ENCODE results near the gene PRICKLE4. TPM values are rescaled to one million over a fixed set of nuclear protein-coding genes. Genes with fewer than 3 reads are reported as not detected.

PRICKLE4 gene
- total and polyA plus RNA-seq, 5 experiments from 2014 or later = not detected

- peaks cover 0 to 11% (median 0%) of the 10 kb centered on the region in 5 donors for H3K27me3 Mint-ChIP-seq
- no peaks in the 10 kb centered on the region for H3K9me3 Mint-ChIP-seq
- no peak for DNase-seq
- peaks cover 8 to 32% (median 27%) of the 10 kb centered on the region in 4 donors for H3K4me1 Mint-ChIP-seq
- H3K4me3 Mint-ChIP-seq = peak overlapping the region; percentile 36 to 91 (median 72)
- peak overlapping the region in 1 of 10 donors; percentile 80 for H3K27ac Mint-ChIP-seq
- H3K36me3 Mint-ChIP-seq = peaks cover 0 to 14% (median 0%) of the 10 kb centered on the region in 3 donors
- ATAC-seq = no peak
- POLR2A ChIA-PET = interaction anchor here (0.6 to 1.5 kb wide), 6 partner anchors 8 to 421 kb away, joined by 3 read pairs; no protein-coding TSS in a partner anchor
Measured at GRCh38 chr6:41781366-41781730, 766 bp downstream of the PRICKLE4 start.

DNA sequence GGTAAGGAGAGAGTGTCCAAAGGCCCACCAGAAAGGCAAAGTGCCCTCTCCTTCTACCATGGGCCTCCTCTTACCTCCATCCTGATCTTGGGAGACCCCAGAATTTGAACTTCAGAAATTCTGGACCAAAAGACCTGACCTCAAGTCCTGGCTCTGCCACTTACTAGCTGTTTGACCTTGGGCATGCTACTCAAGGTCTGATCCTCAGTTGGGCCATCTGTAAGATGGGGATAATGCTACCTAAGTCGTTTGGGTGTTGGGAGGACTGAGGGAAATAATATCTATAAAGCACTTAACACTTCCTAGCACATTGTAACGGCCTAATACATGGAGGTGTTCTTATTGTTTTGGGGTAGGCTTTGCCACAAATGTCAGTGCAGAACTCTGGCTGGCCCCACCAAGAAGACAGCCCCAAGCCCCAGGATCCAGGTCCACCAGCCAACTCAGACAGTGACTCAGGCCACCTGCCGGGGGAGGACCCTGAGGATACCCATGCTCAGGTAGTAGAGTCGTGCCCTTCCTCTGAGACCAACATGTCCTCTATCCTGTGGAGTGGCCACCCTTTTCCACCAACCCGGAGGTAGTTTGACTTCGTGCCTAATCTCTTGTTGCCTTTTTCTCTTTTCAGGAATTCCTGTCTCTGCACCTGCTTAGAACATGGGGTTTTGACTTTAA, 2.7 kb downstream of the PRICKLE4 start:
- Mint-ChIP-seq H3K4me1 (peaks cover 8 to 32% (median 26%) of the 10 kb centered on the region in 4 donors), H3K4me3 (peak overlapping the region in 2 of 10 donors; percentile 4 to 28), H3K9me3 (no peaks in the 10 kb centered on the region), H3K36me3 (peaks cover 0 to 2% (median 0%) of the 10 kb centered on the region in 3 donors), H3K27me3 (peaks cover 0 to 11% (median 0%) of the 10 kb centered on the region in 5 donors), H3K27ac (peak overlapping the region in 1 of 10 donors; percentile 16)
- no peak for DNase-seq
- no peak for ATAC-seq
- POLR2A ChIA-PET = interaction anchor here (0.5 to 1.1 kb wide), 3 partner anchors 83 to 260 kb away, joined by 3 to 6 read pairs (median 3); no protein-coding TSS in a partner anchor

GRCh38 chr6:41784581-41785171, 4.1 kb downstream of the PRICKLE4 start:
- Mint-ChIP-seq H3K27me3 (peaks cover 0 to 11% (median 0%) of the 10 kb centered on the region in 5 donors), H3K9me3 (no peaks in the 10 kb centered on the region), H3K4me3 (peak overlapping the region in 8 of 10 donors; percentile 26 to 93 (median 58)), H3K4me1 (peaks cover 3 to 30% (median 24%) of the 10 kb centered on the region in 4 donors), H3K36me3 (peaks cover 0 to 8% (median 0%) of the 10 kb centered on the region in 3 donors), H3K27ac (no peak overlapping the region)
- DNase-seq (no peak), ATAC-seq (no peak)
- POLR2A ChIA-PET = interaction anchor here (1.0 to 4.5 kb wide), 7 partner anchors 13 to 263 kb away, joined by 3 to 102 read pairs (median 4); partner anchors contain the start of genes BYSL, MED20 and TAF8

- DNase-seq (no peak), ATAC-seq (no peak)
- Mint-ChIP-seq H3K9me3 (no peaks in the 10 kb centered on the region), H3K4me1 (peaks cover 5 to 32% (median 20%) of the 10 kb centered on the region in 4 donors), H3K27me3 (peaks cover 0 to 9% (median 0%) of the 10 kb centered on the region in 5 donors), H3K4me3 (peak overlapping the region in 9 of 10 donors; percentile 24 to 96 (median 39)), H3K36me3 (peaks cover 0 to 14% (median 4%) of the 10 kb centered on the region in 3 donors), H3K27ac (no peak overlapping the region)
- POLR2A ChIA-PET = interaction anchor here (0.6 to 4.5 kb wide), 6 partner anchors 12 to 263 kb away, joined by 3 to 102 read pairs (median 18); partner anchors contain the start of genes BYSL, MED20 and TAF8
Measured at GRCh38 chr6:41785254-41785653, 4.7 kb downstream of the PRICKLE4 start.

DNA sequence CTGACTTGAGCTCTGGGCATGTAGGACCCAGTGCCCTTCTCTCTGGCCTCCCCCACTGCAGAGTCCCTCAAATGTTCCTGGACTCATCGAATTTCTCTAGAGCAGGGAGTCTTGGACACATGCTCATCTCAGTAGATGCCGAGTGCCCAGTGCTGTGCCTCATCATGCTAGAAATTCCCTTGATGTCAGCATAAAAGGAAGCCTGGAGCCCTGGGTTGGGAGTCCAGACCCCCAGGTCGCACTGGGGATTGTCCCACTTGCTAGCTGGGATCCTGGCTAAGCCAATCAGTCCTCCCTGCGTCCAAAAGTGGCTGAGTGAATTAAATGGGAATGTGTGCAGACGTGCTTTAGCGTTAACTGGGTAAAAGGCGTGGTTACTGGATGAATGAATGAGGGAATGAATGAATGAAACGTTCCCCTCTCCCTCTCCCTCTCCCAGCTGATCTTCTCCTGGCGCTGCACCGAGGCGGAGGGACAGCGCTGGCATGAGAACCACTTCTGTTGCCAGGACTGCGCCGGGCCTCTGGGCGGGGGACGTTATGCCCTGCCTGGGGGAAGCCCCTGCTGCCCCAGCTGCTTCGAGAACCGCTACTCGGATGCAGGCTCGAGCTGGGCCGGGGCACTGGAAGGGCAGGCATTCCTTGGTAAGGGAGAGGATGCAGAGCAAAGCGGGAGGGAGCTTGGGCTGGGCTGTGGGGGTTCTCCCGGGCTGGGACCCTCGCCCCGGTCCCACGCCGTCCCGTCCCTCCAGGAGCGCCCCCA, 5.3 kb downstream of the PRICKLE4 start:
- H3K27ac Mint-ChIP-seq = peak overlapping the region in 4 of 10 donors; percentile 34 to 81 (median 69)
- POLR2A ChIA-PET = interaction anchor here (0.6 to 4.5 kb wide), 15 partner anchors 7 to 1228 kb away, joined by 3 to 102 read pairs (median 5); partner anchors contain the start of genes BYSL, KLHDC3, MEA1 and MED20
- peaks cover 5 to 30% (median 19%) of the 10 kb centered on the region in 4 donors for H3K4me1 Mint-ChIP-seq
- DNase-seq (peak in 2 of 10 donors; percentile 8 to 11), ATAC-seq (no peak)
- H3K4me3 Mint-ChIP-seq = peak overlapping the region; percentile 72 to 96 (median 92)
- peaks cover 0 to 9% (median 0%) of the 10 kb centered on the region in 5 donors for H3K27me3 Mint-ChIP-seq
- H3K36me3 Mint-ChIP-seq = peaks cover 0 to 20% (median 4%) of the 10 kb centered on the region in 3 donors
- H3K9me3 Mint-ChIP-seq = no peaks in the 10 kb centered on the region

DNA sequence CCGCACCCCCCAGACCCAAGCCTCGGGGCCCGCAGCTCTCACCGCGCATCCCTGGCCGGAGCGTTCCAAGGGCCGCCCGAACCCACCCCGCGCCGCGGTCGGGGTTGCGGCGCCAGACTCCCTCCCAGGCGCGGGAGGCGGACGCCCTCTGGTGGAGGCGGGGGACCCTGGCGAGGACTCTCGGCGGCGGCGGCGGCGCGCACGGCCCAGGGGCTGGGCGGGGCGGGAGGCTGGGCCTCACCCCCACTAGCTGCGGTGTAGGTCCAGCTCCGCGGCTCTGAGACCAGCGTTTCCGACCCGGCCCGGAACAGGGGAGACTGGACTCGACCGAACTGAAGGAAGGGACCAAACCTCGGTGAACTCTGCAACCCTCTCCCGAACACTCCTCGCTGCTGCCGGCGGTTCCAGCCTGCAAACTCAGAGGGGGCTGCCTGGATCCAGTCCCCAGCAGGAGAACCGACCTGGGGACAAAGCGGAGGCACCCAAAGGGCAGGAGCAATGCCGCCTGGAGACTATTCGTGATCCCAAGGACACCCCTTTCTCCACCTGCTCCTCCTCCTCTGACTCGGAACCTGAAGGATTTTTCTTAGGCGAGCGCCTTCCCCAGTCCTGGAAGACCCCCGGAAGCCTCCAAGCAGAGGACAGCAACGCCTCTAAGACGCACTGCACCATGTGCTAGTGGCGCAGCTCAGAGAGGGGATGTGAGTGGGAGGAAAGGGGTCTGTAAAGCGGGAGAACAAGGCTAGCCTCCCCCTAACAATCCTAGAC, 6.1 kb downstream of the PRICKLE4 start:
- H3K9me3 Mint-ChIP-seq = no peaks in the 10 kb centered on the region
- POLR2A ChIA-PET = interaction anchor here (0.5 to 4.5 kb wide), 22 partner anchors 8 to 1383 kb away, joined by 3 to 102 read pairs (median 4); partner anchors contain the start of genes BYSL, KLHDC3, MEA1 and MED20
- peaks cover 0 to 25% (median 7%) of the 10 kb centered on the region in 3 donors for H3K36me3 Mint-ChIP-seq
- H3K27ac Mint-ChIP-seq = peak overlapping the region; percentile 92 to 98 (median 96)
- H3K27me3 Mint-ChIP-seq = peaks cover 0 to 4% (median 0%) of the 10 kb centered on the region in 5 donors
- DNase-seq (peak; percentile 75 to 91 (median 88)), ATAC-seq (peak; percentile 68 to 73)
- H3K4me1 Mint-ChIP-seq = peaks cover 2 to 25% (median 13%) of the 10 kb centered on the region in 4 donors
- peak overlapping the region; percentile 89 to 97 (median 94) for H3K4me3 Mint-ChIP-seq

DNA sequence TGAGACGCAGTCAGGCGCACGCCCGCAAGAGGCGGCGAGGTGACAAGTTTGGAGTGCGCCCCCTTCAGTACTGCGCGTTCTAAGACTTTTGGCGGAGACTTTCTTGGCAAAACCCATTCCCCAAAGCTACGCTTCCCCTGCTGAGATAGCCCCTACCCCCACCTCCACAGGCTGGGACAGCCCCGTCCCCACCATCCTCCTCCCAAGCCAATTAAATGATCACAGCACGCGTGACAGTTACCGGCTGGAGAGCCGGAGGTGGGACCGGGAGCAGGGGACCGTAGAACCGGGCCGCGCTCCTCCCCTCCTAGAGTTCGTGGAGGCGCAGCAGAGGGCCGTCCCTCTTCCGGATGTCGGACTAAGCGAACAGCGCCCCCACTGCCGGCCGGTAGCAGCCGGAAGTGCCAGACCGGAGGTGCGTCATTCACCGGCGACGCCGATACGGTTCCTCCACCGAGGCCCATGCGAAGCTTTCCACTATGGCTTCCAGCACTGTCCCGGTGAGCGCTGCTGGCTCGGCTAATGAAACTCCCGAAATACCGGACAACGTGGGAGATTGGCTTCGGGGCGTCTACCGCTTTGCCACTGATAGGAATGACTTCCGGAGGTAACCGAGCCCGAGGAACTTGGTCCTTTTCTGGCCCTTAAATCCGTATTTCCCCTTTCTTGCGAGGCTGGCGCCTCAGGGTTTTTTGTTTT, 6.8 kb downstream of the PRICKLE4 start, which contains the start of gene TOMM6:
Gene TOMM6 (plus strand): TSS at position 476 of the 699 bp plus-strand sequence. CDS start 4 bp downstream, at position 480.
- H3K9me3 Mint-ChIP-seq = no peaks in the 10 kb centered on the region
- H3K36me3 Mint-ChIP-seq = peaks cover 0 to 32% (median 8%) of the 10 kb centered on the region in 3 donors
- POLR2A ChIA-PET = interaction anchor here (0.5 to 4.5 kb wide), 27 partner anchors 9 to 1405 kb away, joined by 3 to 102 read pairs (median 4); partner anchors contain the start of genes BYSL, CNPY3, KLHDC3 and MEA1
- H3K27ac Mint-ChIP-seq = peak within 1 kb of the TSS; percentile 92 to 98 (median 96)
- peak within 1 kb of the TSS; percentile 89 to 97 (median 94) for H3K4me3 Mint-ChIP-seq
- peaks cover 2 to 28% (median 13%) of the 10 kb centered on the region in 4 donors for H3K4me1 Mint-ChIP-seq
- peak; percentile 90 to 97 (median 95) for DNase-seq
- peak; percentile 80 for ATAC-seq
- H3K27me3 Mint-ChIP-seq = peaks cover 0 to 4% (median 0%) of the 10 kb centered on the region in 5 donors

DNA sequence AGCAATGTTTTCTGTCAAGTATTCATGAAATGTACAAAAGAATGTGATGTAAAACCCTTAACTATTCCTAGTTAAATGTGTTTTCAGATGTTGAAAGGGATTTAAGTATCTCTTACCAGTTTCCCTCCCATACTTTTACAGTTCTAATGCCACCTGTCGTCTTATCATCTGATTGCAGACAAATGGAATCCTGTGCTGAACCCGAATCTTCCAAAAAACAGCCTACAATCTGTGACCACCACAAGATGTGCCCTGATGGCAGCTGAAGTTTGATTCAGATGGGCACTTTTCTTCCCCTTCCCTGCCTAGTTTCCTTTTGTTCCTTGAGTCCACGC, 8.8 kb downstream of the PRICKLE4 start:
- H3K36me3 Mint-ChIP-seq = peaks cover 0 to 44% (median 9%) of the 10 kb centered on the region in 3 donors
- peak overlapping the region in 8 of 10 donors; percentile 17 to 85 (median 72) for H3K27ac Mint-ChIP-seq

GRCh38 chr6:41790045-41790444, 9.5 kb downstream of the PRICKLE4 start:
- H3K9me3 Mint-ChIP-seq = no peaks in the 10 kb centered on the region
- no peaks in the 10 kb centered on the region for H3K27me3 Mint-ChIP-seq
- H3K4me1 Mint-ChIP-seq = peaks cover 0 to 30% (median 7%) of the 10 kb centered on the region in 4 donors
- peak overlapping the region in 2 of 10 donors; percentile 17 to 45 for H3K27ac Mint-ChIP-seq
- no peak for DNase-seq
- no peak for ATAC-seq
- peak overlapping the region in 2 of 10 donors; percentile 12 to 43 for H3K4me3 Mint-ChIP-seq
- POLR2A ChIA-PET = interaction anchor here (1.1 kb wide), 1 partner anchor 9 kb away, joined by 3 read pairs; the partner anchor contains the start of gene PRICKLE4
- peaks cover 0 to 46% (median 9%) of the 10 kb centered on the region in 3 donors for H3K36me3 Mint-ChIP-seq

More for the DNA sequence above, 8.8 kb downstream of the PRICKLE4 start:
- ATAC-seq (no peak), DNase-seq (no peak)
- POLR2A ChIA-PET = interaction anchor here (1.1 kb wide), 1 partner anchor 9 kb away, joined by 3 read pairs; the partner anchor contains the start of gene PRICKLE4
- Mint-ChIP-seq H3K4me1 (peaks cover 2 to 30% (median 10%) of the 10 kb centered on the region in 4 donors), H3K9me3 (no peaks in the 10 kb centered on the region), H3K4me3 (peak overlapping the region in 9 of 10 donors; percentile 69 to 96 (median 83)), H3K27me3 (no peaks in the 10 kb centered on the region)

GRCh38 chr6:41791305-41791704, 10.7 kb downstream of the PRICKLE4 start:
- H3K27me3 Mint-ChIP-seq = no peaks in the 10 kb centered on the region
- H3K4me1 Mint-ChIP-seq = peaks cover 0 to 25% (median 7%) of the 10 kb centered on the region in 4 donors
- ATAC-seq = no peak
- H3K27ac Mint-ChIP-seq = peak overlapping the region in 2 of 10 donors; percentile 2 to 19
- no peaks in the 10 kb centered on the region for H3K9me3 Mint-ChIP-seq
- H3K4me3 Mint-ChIP-seq = no peak overlapping the region
- peaks cover 0 to 49% (median 9%) of the 10 kb centered on the region in 3 donors for H3K36me3 Mint-ChIP-seq
- DNase-seq = no peak
- POLR2A ChIA-PET = interaction anchor here (0.6 kb wide), 1 partner anchor 98 kb away, joined by 3 read pairs; no protein-coding TSS in a partner anchor

Data from naive thymus-derived CD8-positive, alpha-beta T cell (primary cell).